ENCODE data around the gene GLIS1.

Gene GLIS1

DNA sequence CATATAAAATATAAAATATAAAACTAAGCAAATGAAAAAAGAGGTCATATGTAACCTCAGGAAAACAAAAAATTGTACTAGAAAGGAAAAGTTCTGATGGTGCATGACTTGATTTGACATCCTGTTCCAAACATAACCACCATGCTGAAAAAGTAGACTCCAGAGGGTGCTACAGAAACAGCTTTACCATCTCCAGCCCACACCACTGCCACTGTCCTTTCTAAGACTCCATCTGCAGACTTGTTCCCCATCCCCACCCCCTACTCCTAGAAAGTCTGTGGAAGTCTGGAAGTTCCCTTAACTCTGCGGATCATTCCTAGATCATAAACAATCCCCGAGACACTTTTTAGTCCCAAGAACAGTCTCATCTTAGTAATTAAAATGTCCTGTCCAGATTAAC, 20.5 kb downstream of the GLIS1 start:
- Histone ChIP-seq H3K27ac (no peak overlapping the region), H3K9ac (ENCODE audit: insufficient read length) (no peak overlapping the region), H3K4me3 (no peak overlapping the region), H3K36me3 (ENCODE audit: insufficient read depth, low read length) (no peaks in the 10 kb centered on the region), H3K9me3 (ENCODE audit: low read depth, low read length) (no peaks in the 10 kb centered on the region)
- DNase-seq (ENCODE audit: low read depth, low spot score) = no peak
- TF ChIP-seq FOXP2 (optimal IDR thresholded peaks at IDR 0.05; ENCODE audit: control extremely low read depth, extremely low read length, insufficient read depth) (no peak), POLR2AphosphoS5 (IDR thresholded peaks at IDR 0.05; ENCODE audit: borderline replicate concordance, low read depth, low read length) (no peak), EZH2 (IDR thresholded peaks at IDR 0.05) (no peak)

DNA sequence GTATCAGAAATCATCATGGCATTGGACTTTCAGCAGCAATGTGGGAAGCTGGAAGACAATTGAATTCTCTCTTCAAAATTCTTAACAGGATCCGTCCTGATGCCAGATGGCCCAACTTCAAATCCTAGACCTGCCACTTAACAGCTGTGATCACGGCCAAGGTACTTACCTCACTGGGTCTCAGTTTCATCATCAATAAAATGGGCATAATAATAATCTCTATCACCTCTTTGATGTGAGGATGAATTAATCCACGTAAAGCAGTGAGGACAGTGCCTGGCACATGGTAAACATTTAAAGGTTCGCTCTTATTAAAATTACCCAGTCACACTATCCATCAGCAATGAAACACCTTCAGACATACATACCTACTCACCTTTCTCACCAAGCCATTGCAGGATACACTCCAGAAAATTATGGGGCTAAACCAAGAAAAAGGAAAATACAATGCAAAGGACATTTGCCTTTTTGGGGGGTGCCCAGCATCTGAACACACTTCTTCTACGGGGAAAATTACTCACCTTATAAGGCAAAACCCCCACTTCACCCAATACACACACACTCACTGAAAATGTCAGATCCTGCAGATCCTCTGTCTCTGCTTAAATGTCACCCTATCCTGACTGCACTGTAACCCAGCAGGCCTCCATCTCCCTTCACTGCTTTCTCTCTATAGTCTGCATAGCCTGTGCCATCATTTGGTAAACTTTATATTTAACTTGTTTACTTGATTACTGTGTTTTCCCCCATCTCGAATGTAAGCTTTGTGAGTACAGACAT, 21.7 kb downstream of the GLIS1 start:
- TF ChIP-seq POLR2AphosphoS5 (IDR thresholded peaks at IDR 0.05; ENCODE audit: borderline replicate concordance, low read depth, low read length) (no peak), FOXP2 (optimal IDR thresholded peaks at IDR 0.05; ENCODE audit: control extremely low read depth, extremely low read length, insufficient read depth) (no peak)
- H3K36me3 ChIP-seq (ENCODE audit: insufficient read depth, low read length) = no peaks in the 10 kb centered on the region
- H3K9me3 ChIP-seq (ENCODE audit: low read depth, low read length) = no peaks in the 10 kb centered on the region

DNA sequence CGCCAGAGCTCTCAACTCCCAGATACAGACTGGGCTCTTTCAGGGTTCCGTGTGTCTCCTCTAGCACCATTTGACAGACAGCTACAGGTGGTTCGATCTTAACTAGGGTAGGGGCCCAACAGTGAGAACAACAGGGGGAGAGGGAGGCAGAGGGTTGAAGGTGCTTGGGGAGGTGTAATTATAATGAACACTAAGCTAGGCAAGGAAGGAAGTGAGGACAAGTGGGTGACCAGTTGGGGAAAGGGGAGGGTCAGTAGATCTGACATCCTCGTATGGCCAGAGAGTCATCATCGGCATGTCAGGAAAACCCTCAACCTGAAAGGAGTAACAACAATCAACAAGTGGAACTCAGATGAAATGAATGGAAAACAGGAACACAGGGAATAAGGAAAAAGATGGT, 22.8 kb downstream of the GLIS1 start:
- Histone ChIP-seq H3K36me3 (ENCODE audit: insufficient read depth, low read length) (no peaks in the 10 kb centered on the region), H3K9ac (ENCODE audit: insufficient read length) (no peak overlapping the region), H3K9me3 (ENCODE audit: low read depth, low read length) (no peaks in the 10 kb centered on the region), H3K27ac (no peak overlapping the region), H3K4me3 (no peak overlapping the region)
- TF ChIP-seq EZH2 (IDR thresholded peaks at IDR 0.05) = no peak
- no peak for TF ChIP-seq POLR2AphosphoS5 (IDR thresholded peaks at IDR 0.05; ENCODE audit: borderline replicate concordance, low read depth, low read length)
- no peak for TF ChIP-seq FOXP2 (optimal IDR thresholded peaks at IDR 0.05; ENCODE audit: control extremely low read depth, extremely low read length, insufficient read depth)
- DNase-seq (ENCODE audit: low read depth, low spot score) = no peak

More for the DNA sequence above, 21.7 kb downstream of the GLIS1 start:
- Histone ChIP-seq H3K27ac (no peak overlapping the region), H3K9ac (ENCODE audit: insufficient read length) (no peak overlapping the region), H3K4me3 (no peak overlapping the region)
- DNase-seq (ENCODE audit: low read depth, low spot score) = no peak

DNA sequence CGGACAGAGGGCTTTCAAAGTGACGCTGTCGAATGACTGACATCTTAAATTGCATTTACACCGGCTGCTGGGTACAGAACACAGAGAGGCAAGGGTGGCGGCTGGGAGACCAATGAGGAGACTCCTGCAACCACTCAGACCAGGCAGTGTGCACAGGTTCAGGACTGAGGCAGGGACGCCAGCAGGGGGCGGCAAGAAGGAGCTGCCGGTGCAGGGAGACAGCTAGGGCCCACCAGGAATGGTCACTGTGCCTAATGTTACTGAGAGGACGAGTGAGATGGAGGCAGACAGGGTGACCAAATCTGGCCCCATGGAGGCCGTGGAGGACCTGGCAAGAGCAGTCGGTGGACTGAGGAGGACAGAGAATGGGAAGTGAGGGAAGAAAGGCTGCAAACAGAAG, 23.5 kb downstream of the GLIS1 start:
- no peak for DNase-seq (ENCODE audit: low read depth, low spot score)
- H3K36me3 ChIP-seq (ENCODE audit: insufficient read depth, low read length) = no peaks in the 10 kb centered on the region
- H3K9me3 ChIP-seq (ENCODE audit: low read depth, low read length) = no peaks in the 10 kb centered on the region
- no peak overlapping the region for H3K9ac ChIP-seq (ENCODE audit: insufficient read length)
- H3K27ac ChIP-seq = no peak overlapping the region
- no peak overlapping the region for H3K4me3 ChIP-seq
- TF ChIP-seq FOXP2 (optimal IDR thresholded peaks at IDR 0.05; ENCODE audit: control extremely low read depth, extremely low read length, insufficient read depth) (no peak), POLR2AphosphoS5 (IDR thresholded peaks at IDR 0.05; ENCODE audit: borderline replicate concordance, low read depth, low read length) (no peak)

DNA sequence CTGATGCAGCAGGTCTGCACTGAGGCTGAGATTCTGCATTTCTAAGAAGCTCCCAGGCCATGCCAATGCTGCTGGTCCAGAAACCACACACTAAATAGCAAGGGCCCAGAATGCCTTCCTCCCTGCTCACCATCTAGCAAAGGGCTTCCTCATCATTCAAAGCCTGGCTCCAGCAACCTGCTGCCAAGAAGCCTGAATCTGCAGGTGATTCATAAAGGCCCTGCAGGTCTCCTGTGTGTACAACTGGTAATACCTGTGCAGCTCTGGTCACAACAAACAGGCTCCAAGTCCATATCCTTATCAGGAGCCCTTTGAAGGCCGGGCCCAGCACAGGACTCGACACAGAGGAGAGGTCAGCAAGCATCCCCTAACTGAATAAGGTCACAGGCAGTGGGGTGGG, 26.7 kb downstream of the GLIS1 start:
- no peak for TF ChIP-seq FOXP2 (optimal IDR thresholded peaks at IDR 0.05; ENCODE audit: control extremely low read depth, extremely low read length, insufficient read depth)
- TF ChIP-seq EZH2 (IDR thresholded peaks at IDR 0.05) = no peak
- no peak for TF ChIP-seq POLR2AphosphoS5 (IDR thresholded peaks at IDR 0.05; ENCODE audit: borderline replicate concordance, low read depth, low read length)
- Histone ChIP-seq H3K9me3 (ENCODE audit: low read depth, low read length) (no peaks in the 10 kb centered on the region), H3K9ac (ENCODE audit: insufficient read length) (no peak overlapping the region), H3K27ac (no peak overlapping the region), H3K36me3 (ENCODE audit: insufficient read depth, low read length) (no peaks in the 10 kb centered on the region), H3K4me3 (no peak overlapping the region)
- no peak for DNase-seq (ENCODE audit: low read depth, low spot score)

DNA sequence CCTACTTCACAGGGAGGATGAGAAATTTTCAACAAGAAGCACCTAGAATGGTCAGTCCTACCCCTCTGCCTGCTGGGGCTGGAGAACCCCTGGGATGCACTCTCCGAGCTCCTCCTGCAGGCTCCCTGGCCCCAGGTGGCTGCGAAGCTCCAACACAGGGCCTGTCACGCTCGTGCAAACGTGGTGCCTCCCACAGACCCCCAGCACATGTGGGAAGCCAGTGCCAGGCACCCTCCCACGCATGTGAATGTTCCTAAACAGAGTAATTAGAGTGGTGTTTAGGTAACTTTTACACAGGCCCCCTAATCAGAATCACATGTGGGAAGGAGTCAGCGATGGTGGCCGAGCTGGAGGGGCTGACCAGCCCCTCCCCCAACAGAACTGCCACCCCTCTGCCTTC, 28.4 kb downstream of the GLIS1 start:
- no peak for TF ChIP-seq POLR2AphosphoS5 (IDR thresholded peaks at IDR 0.05; ENCODE audit: borderline replicate concordance, low read depth, low read length)
- no peak for TF ChIP-seq FOXP2 (optimal IDR thresholded peaks at IDR 0.05; ENCODE audit: control extremely low read depth, extremely low read length, insufficient read depth)
- no peak for TF ChIP-seq EZH2 (IDR thresholded peaks at IDR 0.05)
- no peak overlapping the region for H3K27ac ChIP-seq
- no peak for DNase-seq (ENCODE audit: low read depth, low spot score)
- H3K36me3 ChIP-seq (ENCODE audit: insufficient read depth, low read length) = no peaks in the 10 kb centered on the region
- no peaks in the 10 kb centered on the region for H3K9me3 ChIP-seq (ENCODE audit: low read depth, low read length)
- H3K9ac ChIP-seq (ENCODE audit: insufficient read length) = no peak overlapping the region
- no peak overlapping the region for H3K4me3 ChIP-seq

DNA sequence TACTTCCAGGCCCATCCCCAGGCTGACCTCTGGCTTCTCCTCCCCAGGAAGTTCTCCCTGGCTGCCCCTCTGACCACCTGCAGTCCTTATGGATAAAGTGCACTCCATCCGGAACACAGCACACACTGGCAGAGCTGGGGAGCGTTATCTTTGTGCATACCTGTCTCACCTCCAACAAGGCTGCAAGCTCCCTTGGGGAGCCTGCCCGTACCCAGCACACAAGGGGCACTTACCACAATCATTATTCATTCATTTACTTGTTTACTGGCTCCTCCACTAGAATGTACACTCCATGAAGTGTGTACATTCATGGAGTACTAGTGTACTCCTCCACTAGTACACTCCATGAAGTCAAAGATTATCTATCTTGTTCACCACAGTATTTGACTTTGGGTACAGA, 30.3 kb downstream of the GLIS1 start:
- no peak overlapping the region for H3K27ac ChIP-seq
- H3K4me3 ChIP-seq = no peak overlapping the region
- no peaks in the 10 kb centered on the region for H3K9me3 ChIP-seq (ENCODE audit: low read depth, low read length)
- H3K9ac ChIP-seq (ENCODE audit: insufficient read length) = no peak overlapping the region
- DNase-seq (ENCODE audit: low read depth, low spot score) = no peak
- TF ChIP-seq EZH2 (IDR thresholded peaks at IDR 0.05) = no peak
- no peak for TF ChIP-seq FOXP2 (optimal IDR thresholded peaks at IDR 0.05; ENCODE audit: control extremely low read depth, extremely low read length, insufficient read depth)
- no peak for TF ChIP-seq POLR2AphosphoS5 (IDR thresholded peaks at IDR 0.05; ENCODE audit: borderline replicate concordance, low read depth, low read length)
- no peaks in the 10 kb centered on the region for H3K36me3 ChIP-seq (ENCODE audit: insufficient read depth, low read length)

DNA sequence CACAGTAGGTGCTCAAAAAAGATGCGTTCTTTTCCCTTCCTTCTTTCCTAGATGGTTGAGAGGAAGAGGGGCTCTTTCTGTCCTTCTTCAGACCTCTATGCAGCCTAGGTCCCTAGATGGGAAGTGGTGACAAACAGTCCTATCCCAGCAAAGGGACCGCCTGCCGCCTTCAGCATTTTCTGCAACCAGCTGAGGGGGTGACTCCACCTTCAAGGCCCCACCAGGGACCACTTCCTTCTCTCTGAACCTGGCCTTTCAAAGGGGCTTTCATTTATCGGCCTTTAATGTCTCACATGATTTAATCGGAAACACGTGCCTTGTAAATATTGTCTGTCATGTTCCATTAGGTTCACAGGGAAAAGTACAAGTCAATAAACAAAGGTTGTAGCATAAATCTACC, 32.6 kb downstream of the GLIS1 start:
- Histone ChIP-seq H3K27ac (no peak overlapping the region), H3K9ac (ENCODE audit: insufficient read length) (no peak overlapping the region), H3K36me3 (ENCODE audit: insufficient read depth, low read length) (no peaks in the 10 kb centered on the region), H3K9me3 (ENCODE audit: low read depth, low read length) (no peaks in the 10 kb centered on the region), H3K4me3 (no peak overlapping the region)
- no peak for TF ChIP-seq POLR2AphosphoS5 (IDR thresholded peaks at IDR 0.05; ENCODE audit: borderline replicate concordance, low read depth, low read length)
- no peak for TF ChIP-seq FOXP2 (optimal IDR thresholded peaks at IDR 0.05; ENCODE audit: control extremely low read depth, extremely low read length, insufficient read depth)
- TF ChIP-seq EZH2 (IDR thresholded peaks at IDR 0.05) = no peak
- DNase-seq (ENCODE audit: low read depth, low spot score) = no peak

Data from SK-N-MC (cell line).